ENCODE data around the gene APC2. TPM values are rescaled to one million over a fixed set of nuclear protein-coding genes. Genes with fewer than 3 reads are reported as not detected.

APC2 gene, protein sequence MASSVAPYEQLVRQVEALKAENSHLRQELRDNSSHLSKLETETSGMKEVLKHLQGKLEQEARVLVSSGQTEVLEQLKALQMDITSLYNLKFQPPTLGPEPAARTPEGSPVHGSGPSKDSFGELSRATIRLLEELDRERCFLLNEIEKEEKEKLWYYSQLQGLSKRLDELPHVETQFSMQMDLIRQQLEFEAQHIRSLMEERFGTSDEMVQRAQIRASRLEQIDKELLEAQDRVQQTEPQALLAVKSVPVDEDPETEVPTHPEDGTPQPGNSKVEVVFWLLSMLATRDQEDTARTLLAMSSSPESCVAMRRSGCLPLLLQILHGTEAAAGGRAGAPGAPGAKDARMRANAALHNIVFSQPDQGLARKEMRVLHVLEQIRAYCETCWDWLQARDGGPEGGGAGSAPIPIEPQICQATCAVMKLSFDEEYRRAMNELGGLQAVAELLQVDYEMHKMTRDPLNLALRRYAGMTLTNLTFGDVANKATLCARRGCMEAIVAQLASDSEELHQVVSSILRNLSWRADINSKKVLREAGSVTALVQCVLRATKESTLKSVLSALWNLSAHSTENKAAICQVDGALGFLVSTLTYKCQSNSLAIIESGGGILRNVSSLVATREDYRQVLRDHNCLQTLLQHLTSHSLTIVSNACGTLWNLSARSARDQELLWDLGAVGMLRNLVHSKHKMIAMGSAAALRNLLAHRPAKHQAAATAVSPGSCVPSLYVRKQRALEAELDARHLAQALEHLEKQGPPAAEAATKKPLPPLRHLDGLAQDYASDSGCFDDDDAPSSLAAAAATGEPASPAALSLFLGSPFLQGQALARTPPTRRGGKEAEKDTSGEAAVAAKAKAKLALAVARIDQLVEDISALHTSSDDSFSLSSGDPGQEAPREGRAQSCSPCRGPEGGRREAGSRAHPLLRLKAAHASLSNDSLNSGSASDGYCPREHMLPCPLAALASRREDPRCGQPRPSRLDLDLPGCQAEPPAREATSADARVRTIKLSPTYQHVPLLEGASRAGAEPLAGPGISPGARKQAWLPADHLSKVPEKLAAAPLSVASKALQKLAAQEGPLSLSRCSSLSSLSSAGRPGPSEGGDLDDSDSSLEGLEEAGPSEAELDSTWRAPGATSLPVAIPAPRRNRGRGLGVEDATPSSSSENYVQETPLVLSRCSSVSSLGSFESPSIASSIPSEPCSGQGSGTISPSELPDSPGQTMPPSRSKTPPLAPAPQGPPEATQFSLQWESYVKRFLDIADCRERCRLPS (N-terminal part only)
- total RNA-seq: under 0.01 and 0.06 TPM in 2 replicates

DNA sequence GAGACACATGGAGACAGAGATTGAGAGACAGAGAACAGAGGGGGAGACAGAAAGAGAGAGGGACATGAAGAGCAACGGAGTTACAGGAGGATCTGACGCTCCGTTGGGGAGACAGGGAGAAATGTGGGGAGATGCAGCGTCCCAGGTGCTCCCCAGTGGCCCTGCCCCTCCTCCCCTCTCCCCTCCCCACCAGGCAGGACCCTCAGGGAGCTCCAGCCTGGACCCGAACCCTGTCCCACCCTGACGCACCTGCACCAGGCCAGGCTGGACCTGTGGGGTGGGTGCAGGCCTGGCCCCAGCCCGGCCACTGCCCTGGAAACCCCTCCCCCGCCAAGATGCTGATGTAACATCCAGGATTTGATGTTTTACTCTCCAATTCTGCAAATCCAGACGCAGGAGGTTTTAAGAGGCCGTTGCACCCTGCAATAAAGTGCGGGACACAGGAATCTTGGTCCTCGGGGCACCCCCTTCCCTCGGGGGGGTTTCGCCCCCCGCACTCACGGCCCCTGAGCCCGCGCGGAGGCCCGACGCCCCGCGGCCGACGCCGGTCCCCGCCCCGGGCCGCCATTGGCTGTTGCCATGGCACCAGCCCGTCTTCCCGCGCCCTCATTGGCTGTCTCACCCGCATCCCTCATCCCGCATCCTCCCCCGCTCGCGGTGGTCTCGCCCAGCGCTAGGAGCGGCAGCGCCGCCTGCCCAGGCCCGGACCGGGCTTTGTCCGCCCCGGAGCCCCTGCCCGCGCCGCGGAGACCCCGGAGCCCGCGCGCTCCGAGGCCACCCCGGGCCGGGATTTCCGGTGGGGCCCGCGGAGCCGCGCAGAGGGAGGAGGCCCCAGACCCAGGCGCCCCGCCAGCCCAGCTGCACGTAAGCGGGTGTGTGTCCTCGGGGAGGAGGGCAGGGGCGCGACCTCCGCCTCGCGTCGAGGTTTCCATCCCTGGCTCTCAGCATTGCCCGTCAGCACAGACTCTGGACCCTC lies at the start of gene APC2:
Gene APC2 (plus strand): TSS at position 655 of the 976 bp plus-strand sequence. CDS start 2,881 bp downstream, outside the sequence.

DNA sequence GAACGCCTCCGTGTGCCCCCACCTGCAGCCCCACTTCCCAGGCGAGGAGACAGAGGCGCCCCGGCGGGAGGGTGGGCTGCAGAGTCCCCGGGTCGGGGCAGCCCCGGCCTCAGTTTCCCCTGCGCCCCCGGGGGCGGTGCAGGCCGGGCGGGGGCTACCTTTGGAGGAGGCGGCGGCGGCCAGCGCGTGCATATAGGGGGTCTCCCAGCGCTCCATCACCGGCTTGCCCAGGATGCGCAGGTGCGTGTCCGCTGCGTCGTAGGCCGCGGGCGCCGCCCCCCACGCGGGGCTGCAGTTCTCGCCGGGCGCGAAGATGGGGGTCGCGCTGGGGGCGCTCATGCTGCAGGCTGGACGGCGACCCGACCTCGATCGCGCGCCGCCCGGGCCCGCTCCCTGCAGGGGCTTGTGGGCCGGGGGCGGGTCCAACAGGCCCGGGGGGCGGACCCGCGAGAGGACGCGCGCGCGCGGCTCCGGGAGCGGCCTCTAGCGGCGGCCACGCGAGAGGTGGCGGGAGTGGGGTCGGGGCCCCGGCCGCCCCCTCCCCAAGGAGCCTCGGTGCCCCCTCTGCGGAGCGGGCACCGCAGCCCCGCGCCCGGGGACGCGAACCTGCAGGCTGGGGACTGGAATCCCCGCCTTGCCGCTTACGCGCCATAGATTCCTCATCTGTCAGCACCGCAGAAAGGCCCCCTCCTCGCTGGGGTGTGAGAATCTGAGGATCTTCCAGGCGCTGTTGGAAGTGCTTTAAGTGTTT lies 48.6 kb upstream of the APC2 start, which contains the start of gene GAMT:
Gene GAMT (minus strand): TSS at position 405 of the 751 bp plus-strand sequence. CDS start 66 bp downstream, at position 339.

DNA sequence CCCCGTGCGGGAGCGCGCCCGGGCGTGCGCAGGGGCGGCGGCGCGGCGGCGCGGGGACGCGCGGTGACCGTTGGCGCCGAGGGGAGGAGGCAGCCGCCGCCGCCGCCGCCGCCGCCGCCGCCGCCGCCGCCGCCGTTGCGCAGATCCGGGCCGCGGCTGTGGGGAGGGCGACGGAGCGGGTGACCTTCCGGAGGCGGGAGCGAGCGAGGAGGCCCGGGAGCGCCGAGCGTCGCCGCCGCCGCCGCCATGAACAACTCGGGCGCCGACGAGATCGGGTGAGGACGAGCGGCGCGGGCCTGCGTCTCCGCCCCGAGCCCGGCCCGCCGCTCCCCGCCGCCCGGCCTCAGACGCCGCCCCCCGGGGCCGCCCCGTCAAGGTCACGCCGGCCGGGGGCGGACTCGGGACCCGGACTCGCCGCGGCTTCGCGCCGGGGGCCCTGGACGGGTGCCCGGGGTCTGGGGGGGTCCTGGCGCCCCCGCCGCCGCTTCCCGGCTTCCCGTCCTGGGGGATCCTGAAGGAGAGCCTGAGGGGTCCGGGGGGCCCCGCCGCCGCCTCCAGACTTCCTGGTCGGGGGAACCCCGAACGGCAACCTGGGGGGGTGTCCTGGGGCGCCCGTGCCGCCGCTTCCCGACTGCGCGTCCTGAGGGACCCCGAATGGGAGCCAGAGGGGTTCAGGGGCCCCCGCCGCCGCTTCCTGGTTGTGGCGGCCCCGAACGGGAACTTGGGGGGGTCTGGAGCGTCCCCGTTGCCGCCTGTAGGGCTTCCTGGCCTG lies 42.2 kb upstream of the APC2 start, which contains the start of gene DAZAP1:
Gene DAZAP1 (plus strand): TSS at position 59 of the 772 bp plus-strand sequence. CDS start 188 bp downstream, at position 247.

DNA sequence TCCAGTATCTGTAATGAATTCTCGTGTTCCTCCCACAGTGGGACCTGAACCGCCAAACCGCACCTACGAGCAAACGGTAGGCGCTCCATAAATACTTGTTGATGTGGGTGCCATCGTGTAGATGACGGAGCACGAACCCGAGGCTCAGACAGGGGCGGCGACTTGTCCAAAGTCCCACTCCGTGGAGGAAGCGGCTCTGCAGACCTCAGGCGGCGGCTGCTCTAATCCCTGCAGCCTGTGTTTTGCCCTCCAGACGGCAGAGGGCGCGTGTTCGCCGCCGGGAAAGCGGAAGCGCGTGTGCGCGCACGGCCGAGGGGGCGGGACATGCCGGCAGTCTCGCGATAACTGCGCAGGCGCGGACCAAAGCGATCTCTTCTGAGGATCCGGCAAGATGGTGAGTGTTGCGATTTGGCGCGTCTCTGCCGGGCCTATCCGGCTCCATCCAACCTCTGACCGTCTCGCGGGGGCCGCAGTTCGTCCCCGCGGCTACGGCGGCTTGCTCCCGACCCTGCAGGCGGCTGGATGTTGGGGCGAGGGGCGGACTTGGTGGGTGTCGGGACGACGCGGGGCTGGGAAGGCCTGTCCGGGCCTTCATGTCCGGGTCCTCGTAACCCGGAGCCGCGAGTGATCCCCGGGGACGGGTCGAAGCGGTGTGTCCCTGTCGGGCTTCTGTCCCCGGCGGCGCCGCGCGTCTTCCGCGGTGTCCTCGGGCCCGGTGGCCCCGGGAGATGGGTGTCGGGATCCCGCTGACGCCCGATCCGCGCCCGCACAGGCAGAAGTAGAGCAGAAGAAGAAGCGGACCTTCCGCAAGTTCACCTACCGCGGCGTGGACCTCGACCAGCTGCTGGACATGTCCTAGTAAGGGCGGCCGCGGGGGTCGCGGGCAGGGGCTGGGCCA lies 11.6 kb upstream of the APC2 start, which contains the start of gene RPS15:
Gene RPS15 (plus strand): TSS at position 362 of the 898 bp plus-strand sequence. CDS start 30 bp downstream, at position 392.

DNA sequence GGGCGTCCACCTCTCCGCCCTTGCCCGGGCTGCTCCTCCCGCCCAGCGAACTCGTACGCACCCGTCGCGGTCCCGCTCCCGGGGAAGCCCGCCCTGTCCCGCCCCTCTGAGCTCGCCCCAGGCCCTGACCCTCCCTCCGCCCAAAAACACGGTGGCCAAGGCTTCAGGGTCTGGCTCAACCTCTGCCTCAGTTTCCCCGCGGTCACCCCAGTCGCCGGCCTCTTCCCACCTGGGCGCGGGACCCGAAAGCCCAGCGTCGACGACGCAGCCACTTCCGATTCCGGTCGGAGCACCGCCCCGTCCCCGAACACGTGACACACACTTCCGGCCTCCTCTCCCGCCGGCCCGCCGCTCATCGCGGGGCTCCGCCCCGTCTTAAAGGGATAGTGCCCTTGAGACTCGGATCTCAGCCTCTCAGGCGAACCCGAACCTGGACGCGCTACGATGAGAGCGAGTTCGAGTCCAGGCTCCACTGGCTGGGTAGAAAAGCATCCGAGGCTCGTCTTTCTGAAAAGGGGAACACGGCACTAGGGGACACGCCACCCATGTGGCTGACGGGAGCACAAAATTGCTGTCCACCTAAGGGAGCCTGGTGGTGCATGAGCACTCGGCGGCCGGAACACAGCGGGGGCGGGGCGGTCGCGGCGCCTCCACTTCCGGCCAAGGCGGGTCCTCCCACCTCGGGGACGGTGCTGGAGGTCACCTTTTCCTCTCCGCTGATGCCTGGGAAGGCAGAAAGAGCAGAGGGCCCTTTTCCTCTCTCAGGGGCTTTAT lies 29.2 kb downstream of the APC2 start, which contains the start of gene C19orf25:
Gene C19orf25 (minus strand): TSS at position 282 of the 774 bp plus-strand sequence. CDS start 312 bp downstream, outside the sequence.

DNA sequence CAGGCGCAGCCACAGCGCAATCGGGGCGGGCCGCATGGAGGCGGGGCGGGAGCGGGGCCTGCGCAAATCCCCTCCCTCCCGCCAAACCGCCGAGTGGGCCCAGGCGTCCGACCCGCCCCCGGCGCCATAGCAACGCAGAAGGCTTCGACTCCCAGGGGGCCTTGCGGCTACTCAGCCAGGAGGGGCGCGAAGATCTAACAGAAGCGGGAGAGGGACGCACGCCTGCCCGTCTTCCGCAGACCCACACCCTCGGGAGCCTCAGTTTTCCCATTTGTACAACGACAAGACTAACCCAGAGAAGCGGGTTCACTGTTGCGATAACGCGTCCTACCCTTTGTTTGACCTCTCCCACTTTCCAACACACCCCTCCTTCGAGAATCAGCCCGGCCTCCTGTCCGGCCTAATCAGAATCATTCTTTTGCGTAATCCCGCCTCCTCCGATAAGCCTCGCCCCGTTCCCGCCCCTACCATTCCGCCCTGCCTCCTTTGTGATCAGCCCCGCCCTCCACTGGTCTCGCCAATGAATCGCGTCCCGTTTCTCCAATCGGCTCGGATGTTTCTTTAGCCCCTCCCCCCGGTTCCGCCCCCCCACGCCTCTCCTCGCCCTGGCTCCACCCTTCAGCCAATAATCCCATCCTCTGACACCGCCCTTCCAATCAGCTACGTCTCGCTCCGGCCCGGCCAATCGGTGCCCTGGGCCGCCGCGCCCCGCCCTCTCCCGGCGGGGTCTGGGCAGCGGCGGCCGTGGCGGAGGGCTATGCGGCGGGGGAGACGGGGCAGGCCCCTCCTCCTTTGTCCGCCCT lies 40.6 kb downstream of the APC2 start, which contains the start of gene PCSK4:
Gene PCSK4 (minus strand): TSS at position 40 of the 803 bp plus-strand sequence. CDS start 4 bp downstream, at position 36.

DNA sequence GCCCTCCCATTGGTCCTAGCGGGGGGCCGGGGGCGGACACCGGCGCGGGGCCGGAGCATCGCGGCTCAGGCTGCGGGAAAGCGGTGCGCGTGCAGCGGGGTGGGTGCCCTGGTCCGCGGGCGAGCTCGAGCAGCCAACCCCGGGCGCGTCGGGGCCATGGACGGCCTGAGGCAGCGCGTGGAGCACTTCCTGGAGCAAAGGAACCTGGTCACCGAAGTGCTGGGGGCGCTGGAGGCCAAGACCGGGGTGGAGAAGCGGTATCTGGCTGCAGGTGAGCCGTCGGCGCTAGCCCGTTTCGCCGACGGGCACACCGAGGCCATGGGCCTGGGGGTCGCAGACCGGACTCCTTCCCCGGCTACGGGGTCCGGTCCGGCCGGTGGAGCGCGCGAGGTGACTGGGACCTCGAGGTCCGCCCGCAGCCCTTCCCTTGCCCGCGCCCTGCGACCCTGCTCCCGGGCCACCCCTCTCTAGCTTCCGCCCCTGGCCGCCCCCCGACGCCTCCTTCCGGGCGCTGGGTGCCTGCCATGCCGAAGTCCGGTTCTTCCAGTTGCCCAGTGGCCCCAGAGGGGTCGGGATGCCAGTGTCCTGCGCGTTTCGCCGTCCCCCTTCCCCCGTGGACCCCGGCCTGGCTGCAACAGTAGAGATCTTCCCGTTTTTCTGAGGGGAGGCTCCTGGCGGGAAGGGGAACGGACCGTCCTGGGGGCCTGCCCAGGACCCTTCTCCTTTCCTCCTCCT lies 41.4 kb downstream of the APC2 start, which contains the start of gene REEP6:
Gene REEP6 (plus strand): TSS at position 68 of the 735 bp plus-strand sequence. CDS start 89 bp downstream, at position 157.

DNA sequence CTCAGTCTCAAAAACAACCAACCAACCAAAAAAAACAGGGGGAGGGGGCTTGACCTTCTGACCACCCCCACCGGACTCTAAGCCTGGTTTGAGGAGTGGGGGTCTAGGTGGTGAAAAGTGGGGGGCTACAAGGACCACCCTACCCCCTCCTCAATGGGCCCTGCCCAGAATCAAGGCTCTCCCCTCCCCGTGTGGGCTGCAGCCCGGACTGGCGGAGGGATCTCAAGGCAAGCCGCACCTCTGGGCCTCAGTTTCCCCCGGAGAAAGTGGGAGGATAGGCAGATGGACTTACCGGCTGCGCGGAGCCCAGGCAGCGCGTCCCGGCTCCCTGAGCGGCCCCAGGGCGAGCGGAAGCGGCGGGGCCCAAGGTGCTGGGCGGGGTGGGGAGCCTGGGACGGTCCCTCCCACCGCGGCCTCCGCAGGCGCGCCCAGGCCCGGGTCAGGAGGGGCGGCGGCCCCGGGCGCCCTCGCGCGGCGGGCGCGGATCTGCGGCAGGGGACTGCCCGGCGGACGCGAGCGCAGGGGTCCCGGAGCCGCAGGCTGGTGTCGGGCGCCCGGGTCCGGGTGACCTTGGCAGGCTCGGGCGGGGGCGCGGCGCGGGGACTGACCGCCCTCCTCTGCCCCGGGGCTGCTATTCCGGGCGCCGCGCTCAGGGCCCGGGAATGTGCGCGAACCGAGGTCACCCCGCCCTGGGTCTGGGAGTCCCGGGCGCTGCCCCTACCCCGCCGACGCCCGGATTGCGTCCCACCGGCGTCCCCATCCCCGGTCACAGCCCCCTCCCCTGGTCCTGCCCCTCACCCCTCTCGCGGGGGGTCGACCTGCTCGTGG lies 63.0 kb downstream of the APC2 start, which contains the start of gene ADAMTSL5:
Gene ADAMTSL5 (minus strand): TSS at position 349 of the 828 bp plus-strand sequence. CDS start 2,076 bp downstream, outside the sequence.

Other genes with a start within 250 kb of the APC2 start
- gene STK11, start 244.3 kb upstream of the APC2 start, total RNA-seq: 87.0 and 87.3 TPM in 2 replicates
- gene CBARP, start 212.1 kb upstream of the APC2 start, total RNA-seq: 0.81 and 3.0 TPM in 2 replicates
- gene ATP5F1D, start 208.4 kb upstream of the APC2 start, total RNA-seq: 31.1 and 39.6 TPM in 2 replicates
- 9.9 and 15.6 TPM in 2 replicates for gene MIDN, start 201.5 kb upstream of the APC2 start, total RNA-seq
- 65.4 and 95.7 TPM in 2 replicates for gene CIRBP, start 180.8 kb upstream of the APC2 start, total RNA-seq
- 13.4 and 18.3 TPM in 2 replicates for gene FAM174C, start 174.6 kb upstream of the APC2 start, total RNA-seq
- 0.19 TPM in 1 of 2 replicates, not detected in the other for gene EFNA2, start 164.2 kb upstream of the APC2 start, total RNA-seq
- 60.6 and 68.3 TPM in 2 replicates for gene NDUFS7, start 66.2 kb upstream of the APC2 start, total RNA-seq
- 10.0 and 11.2 TPM in 2 replicates for gene GAMT, start 48.6 kb upstream of the APC2 start, total RNA-seq
- gene DAZAP1, start 42.5 kb upstream of the APC2 start, total RNA-seq: 61.4 and 81.4 TPM in 2 replicates
- gene RPS15, start 11.7 kb upstream of the APC2 start, total RNA-seq: 323 and 507 TPM in 2 replicates
- 12.3 and 21.6 TPM in 2 replicates for gene C19orf25, start 29.1 kb downstream of the APC2 start, total RNA-seq
- gene PCSK4, start 40.2 kb downstream of the APC2 start, total RNA-seq: 0.32 and 1.4 TPM in 2 replicates
- gene REEP6, start 41.1 kb downstream of the APC2 start, total RNA-seq: 0.38 and 1.5 TPM in 2 replicates
- 0.06 TPM in 1 of 2 replicates, not detected in the other for gene ADAMTSL5, start 62.9 kb downstream of the APC2 start, total RNA-seq
- not detected in 2 replicates for gene PLK5, start 74.0 kb downstream of the APC2 start, total RNA-seq
- 52.5 and 71.4 TPM in 2 replicates for gene MEX3D, start 118.2 kb downstream of the APC2 start, total RNA-seq
- 81.1 and 156 TPM in 2 replicates for gene MBD3, start 142.7 kb downstream of the APC2 start, total RNA-seq
- gene UQCR11, start 155.3 kb downstream of the APC2 start, total RNA-seq: 78.5 and 110 TPM in 2 replicates
- 65.6 and 123 TPM in 2 replicates for gene TCF3, start 202.5 kb downstream of the APC2 start, total RNA-seq